ENCODE results near the gene TRAPPC6A.

The TRAPPC6A gene

DNA sequence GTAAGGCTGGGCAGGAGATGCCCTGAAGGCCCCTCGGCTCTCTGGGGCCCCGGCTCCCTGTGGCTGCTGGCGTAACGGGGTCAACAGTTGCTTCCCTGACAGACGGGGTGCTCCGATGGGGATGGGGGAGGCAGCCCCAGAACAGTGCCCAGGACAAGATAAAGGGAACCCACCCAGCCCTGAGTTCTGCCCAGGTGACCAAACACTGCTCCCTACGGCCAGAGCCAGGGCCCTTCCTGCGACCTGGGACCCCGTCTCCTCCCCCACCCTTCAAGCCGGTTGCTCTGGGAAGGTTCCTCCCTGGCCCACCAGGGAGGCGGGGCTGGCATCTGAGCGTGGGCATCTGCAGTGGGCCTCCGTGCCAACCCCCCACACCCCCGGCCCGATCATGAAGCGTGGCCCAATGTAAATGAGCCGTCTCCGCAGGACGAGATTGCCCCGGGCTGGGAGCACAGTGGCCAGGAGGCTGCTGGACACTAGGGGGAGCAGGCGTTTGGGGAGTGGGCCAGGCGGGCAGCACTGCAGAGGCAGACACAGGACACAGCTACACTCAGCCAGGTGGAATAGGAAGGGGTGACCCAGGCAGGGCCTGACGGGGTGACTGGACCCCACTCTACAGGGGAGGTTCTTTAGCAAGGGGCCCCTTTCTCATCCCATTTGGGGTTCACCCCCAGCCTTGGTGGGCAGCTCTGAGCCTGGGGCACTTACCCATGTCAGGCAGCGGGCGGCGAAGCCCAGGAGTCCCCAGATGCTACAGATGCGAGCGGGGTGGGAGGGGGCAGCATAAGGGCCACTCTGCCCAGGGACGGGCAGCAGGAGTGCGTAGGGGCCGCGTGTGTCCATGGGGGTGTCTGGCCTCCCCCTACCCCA, 16.1 kb downstream of the TRAPPC6A start:
- no peak for DNase-seq

DNA sequence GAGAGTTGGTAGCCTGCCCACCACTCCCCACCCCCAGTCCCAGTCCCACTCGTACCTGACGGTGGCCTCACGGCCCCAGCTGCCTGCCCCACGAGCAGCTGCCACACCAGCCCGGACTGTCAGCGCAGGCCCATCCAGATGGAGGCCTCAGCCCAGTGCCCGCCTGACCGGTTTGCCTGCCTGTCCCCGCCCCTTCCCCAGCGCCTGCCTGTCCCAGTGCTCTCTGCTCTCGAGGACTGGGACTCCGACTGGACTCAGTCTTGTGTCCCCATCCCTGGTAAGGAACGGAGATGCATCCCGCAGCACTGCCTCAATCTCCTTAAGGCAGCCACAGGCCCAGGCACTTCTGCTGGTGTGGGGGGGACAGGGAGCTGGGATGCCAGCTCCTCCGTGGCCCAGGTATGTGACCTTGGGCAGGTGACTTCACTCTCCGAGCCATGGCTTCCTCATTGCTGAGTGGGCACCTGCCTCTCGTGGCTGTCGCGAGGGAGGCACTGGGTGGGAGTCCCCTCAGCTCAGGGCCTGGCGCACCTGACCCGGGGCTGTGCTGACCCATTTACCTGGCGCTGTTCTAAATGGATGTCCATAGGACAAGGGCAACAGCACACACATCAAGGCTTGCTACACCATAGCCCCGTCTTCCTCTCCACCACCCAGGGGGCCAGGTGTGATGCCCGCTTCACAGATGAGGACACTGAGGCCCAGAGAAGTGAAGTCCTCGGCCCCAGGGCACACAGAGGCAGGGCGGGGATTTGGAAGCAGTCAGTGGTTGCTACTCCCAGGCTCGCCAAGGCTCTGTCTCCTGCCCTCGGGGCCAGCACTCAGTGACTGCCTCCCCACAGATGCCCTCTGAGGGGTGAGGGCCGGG, 16.9 kb downstream of the TRAPPC6A start, which contains the start of gene NKPD1:
Gene NKPD1 (minus strand): TSS at position 113 of the 868 bp plus-strand sequence. CDS start 832 bp downstream, outside the sequence.
- no peak for DNase-seq

DNA sequence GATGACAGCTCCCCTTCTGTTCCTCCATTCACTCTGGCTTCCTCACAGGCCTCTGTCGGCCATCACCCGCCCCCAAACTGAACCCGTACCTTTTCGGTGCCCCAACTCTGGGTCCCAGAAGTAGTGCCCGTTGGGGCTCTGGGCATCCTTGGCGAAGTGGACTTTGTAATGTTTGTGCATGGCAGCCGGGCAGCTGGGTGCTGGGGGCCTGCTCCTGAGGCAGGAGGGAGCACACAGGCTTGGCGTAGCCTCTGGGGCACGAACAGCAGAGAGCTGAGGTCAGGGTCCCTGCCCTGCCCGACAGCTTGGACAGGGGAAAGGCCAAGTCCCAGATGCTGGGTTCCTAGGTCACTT, 18.1 kb downstream of the TRAPPC6A start:
- no peak for DNase-seq

DNA sequence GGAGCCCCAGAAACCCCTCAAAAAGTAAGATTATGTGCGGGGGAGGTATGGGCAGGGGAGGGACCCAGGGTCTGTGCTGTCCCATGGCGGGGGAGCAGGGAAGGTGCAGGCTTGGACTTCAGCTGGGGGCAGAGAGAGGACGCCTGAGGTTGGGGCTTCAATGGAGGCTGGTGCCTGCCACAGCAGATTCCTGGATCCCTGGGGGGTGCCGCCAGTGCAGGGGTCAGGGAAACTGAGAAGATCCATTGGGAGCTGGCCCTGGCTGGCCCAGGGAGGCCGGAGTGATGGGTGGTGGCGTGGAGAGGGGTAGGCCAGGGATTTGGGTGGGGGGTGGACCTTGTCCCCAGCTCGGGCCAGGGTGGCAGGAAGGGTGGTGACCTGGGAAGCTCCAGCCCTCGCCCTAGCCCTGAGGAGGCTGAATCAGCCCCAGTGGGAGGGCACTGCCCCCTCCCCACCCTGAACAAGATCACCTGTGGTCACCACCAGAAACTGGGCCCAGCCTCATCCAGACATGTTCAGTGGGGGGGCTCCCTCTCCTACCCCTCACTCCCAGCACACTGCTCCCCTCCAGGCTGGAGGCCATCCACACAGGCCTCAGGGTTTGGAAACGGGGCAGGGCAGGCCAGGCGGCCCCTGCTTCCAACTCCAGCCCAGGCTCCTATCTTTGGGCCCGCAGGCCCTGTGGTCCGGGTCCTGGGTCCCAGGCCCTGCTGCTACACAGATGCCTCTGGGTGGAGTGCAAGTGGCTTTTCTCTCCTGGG, 18.6 kb downstream of the TRAPPC6A start:
- no peak for DNase-seq

DNA sequence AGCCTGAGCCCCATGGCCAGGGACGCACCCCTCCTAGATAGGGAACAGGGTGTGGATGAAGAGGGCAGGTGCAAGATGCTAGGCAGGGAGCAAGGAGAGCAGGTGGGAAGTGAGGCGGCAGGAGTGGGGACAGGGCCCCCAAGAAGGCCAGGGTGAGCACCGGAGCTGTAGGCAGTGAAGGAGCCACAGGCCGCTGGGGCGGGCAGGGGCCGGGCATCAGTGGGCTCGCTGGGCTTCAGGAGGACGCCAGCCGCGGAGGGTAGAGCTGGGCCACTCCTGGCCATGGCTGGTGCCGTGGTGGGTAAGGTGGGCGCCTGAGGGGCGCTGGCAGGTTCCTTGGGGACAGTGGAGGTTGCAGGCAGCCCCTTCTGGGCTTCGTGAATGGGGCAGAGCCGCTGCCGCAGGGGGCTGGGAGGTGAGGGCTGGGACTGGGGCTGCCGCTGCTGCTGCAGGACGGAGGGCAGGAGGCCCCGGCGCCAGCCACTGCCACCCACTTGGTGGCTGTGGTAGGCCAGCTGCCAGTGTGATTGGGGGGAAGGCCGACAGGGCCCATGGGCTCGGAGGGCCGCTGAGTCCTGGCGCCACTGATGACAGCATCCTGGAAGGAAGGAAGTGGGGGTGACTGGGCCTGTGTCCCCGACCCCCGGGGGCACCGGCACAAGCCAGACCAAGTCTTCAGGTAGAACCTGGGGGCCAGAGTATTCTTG, 19.4 kb downstream of the TRAPPC6A start:
- DNase-seq = no peak

DNA sequence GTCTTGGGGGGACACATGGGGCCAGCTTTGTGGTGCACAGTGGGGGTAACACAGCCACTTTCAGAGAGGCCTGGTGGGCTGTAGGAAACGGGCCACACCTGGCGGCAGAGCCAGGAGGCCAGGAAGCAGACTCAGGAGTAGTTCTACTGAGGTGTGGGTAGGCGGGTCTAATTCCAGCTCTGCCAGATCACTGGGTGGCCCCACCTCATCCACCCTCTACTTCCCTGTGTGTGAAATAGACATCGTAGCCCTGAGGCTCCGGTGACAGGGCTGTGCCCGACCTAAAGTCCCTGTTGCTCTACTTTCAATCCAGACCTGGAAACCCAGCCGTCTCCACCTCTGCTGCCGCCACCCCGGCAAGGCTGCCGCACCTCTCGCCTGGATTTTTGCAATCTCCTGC, 21.3 kb downstream of the TRAPPC6A start:
- DNase-seq = no peak

DNA sequence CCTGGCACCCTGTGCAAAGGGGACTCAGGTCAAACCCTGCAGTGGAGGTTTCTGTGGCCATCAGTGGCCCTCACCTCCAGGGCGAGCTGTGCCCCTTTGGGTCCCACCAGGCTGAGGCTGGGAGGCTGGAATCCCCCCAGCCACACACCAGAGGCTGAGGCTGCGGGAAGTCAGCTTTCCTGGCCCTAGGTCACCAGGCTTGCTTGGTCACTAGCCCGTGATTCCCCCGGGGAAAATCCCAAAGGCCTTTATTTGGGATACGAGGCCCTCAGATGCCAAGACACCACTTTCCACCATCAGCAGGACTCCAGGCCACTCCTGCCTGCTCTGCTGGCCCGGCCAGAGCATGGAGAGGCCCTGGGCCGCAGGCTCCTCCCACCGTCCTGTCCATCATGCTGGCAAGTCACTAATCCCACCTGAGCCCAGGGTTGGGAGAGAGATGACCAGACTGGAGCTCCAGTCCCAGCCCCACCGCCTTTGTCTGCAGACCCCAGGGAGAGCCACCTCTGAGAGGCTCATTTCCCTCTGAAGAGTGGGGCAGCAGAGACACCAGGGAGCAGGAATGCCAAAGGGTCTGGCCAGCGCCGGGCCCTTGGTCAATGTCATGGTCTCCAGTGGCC, 21.9 kb downstream of the TRAPPC6A start:
- no peak for DNase-seq

DNA sequence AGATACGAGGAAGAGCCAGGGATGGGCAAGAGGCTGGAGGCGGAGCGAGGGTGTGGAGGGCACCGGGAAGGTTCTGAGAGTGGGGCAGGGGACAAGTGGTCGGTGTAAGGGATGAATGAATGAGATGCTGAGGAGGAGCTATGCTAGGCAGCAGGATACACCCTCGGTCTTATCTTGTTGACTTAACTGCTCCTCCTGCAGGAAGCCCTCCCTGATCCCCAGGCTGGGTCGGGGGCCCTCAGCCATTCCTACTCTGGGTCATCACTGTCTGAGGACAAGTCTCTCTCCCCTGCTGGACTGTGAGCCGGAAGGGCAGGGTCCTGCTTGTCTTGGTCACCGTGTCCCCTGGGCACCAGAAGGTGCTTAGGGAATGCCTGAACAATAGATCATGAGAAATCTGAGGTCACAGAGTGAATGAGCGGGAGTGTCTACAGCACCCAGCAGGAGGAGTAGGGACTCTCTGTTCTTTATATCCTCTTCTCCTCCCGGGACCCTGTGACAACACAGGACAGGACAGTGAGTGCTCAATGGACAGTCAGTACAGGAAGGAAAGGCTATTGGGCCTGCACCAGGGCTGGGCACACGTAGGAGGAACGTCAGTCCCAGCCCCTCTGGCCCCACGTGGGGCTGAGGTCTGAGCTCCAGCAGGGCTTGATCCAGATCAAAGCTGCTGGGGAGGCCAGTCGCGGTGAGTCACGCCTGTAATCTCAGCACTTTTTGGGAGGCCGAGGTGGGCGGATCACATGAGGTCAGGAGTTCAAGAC, 23.8 kb downstream of the TRAPPC6A start:
- DNase-seq = no peak

DNA sequence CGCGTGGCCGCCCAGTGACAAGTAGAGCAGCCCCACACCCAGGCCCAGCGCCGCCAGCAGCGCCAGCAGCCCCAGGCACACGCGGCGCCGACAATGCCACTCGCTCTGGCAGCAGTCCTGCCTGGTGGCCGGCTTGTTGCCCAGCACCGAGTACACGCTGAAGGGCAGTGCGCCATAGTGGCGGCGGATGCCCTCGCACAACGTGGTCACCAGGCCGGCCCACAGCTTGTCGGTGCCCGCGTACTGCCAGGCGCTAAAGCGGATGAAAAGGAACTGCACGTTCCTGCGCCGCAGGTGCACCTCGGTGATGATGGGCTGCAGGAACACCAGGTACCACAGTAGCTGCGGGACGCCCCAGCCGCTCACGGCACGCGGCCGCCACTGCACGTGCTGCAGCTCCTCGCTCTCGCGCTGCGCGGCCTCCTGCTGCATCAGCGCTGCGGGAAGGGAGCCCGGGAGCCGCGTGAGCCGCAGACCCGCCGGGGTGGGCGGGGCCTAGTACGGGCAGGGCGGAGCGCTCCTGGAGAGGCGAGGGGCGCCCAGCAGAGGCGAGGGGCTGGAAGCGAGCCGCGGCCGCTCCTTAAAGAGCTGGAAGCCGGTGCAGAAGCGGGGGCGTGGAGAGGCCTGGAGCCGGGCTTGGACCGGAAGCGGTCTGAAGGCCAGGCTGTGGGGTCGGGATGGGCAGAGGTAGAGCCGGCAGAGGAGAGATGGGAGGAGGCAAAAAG, 24.5 kb downstream of the TRAPPC6A start:
- no peak for DNase-seq

DNA sequence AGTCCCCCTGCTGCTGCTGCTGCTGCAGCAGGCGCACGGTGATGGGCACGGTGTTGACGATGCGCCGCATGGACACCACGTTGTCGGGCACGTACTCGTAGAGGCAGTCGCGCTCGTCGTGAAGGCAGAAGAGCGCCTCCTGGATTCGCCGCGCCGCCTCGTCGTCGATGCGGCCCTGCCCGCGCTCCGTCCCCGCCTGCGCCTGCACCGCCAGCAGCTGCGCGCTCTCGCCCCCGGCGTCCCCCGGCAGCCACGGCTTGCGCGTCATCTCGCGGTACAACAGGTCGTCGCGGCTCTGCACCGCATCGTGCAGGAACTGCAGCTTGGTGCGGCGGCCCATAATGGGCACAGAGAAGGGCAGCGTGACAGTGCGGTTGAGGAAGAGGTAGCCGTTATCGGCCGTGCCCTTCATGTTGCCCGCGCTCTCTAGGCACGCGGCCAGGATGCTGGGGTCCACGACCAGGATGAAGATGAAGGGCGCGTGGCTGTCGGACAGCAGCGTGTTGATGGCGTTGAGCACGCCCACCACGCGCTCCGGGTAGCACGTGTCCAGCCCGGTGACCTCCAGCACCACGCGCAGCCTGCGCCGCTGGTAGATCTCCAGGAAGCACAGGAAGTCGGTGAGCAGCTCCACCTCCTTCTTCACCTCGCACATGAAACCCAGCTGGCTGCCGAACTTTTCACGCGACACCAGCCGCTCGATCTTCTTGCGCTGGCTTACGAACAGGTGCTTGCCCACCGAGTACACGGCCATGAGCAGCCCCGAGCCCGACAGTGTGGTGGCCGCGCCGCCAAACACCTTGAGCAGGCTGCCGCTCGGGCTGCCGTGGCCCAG, 25.3 kb downstream of the TRAPPC6A start:
- peak; percentile 16 for DNase-seq

DNA sequence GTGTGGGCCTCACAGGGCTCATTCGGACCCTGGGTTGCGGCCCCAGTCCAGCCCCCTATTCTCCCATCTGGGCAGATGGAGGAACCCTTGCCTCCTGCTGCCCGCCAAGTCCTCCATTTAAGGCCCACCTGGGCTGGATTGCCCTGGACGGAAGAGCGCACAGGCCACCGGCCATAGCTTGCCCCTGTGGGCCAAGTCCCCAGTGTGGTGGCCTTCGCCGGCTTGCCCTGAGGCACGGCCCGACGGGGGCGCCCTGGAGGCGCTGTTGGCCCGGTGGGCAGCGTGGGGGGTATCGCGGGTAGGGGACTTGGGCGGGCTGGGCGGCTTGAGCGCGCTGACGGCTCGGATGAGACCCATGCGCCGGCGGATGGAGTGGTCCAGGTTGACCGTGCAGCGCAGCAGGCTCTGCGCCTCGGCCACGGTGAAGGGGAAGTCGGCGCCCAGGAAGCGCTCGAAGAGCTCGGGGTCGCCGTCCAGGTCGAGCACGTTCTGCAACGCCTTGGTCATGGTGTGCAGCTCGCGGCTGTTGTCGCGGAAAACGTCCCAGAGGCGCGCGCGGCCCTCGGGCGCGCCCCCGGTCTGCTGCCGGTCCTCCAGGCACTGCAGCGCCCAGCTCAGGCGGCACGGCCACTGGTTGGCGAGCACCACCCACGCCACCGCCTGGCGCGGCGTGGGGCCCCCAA, 26.1 kb downstream of the TRAPPC6A start:
- no peak for DNase-seq

DNA sequence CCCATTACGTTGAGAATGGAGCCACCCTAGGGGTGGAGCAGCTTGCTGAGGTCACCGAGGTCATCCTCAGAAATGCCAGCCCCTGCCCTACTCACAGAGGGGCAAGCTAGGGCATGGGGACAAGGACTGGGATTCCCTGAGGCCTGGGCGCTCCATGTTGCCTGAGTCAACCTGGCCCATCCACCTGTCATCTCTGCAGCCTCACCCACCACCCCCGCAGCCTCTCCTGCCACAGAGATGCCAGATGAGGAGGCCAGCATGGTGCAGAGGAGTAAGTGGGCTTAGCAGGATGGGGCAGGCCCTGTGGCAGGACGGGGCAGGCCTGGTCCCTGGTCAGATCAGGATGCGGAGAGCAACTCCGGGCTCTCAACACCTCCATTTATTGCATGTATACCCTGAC, 26.7 kb downstream of the TRAPPC6A start:
- DNase-seq = no peak

DNA sequence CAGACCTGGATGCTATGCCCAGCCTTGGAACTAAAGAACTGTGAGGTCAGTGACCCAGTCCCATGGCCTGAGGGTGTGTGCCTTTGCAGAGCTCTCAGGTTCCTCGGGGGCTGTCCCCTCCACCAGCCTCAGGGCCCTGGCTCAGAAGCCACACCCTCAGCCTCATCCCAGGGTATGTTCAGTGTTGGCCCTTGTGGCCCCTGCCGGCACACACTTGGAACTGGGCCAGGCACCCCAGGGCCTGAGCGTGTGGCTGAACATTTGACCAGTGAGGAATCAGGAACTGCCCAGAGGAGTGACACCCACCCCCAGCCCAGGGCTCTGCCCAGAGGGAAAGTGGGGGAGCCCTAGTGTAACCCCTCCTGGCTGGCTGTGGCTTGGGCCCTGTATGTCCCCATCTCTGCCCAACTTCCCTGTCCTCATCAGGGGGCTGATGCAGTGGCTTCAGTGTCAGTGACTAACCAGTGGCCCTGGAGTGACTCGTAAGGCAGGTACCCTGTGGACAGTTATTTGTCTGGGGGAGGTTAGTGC, 27.2 kb downstream of the TRAPPC6A start:
- no peak for DNase-seq

DNA sequence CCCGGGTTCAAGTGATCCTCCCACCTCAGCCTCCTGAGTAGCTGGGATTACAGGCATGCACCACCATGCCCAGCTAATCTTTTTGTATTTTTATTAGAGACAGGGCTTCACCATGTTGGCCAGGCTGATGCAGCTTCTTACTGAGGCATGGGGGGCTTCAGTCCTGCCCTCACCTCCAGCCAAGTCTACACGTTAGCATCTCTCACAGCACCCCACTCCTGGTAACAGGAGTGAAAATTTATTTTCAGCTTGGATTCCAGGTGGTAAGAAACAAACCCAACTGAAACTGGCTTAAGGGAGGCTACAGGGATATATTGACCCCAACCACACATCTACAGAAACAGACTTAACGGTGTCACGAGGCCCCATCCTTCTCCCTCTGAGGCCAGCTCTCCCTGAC, 27.9 kb downstream of the TRAPPC6A start:
- no peak for DNase-seq

DNA sequence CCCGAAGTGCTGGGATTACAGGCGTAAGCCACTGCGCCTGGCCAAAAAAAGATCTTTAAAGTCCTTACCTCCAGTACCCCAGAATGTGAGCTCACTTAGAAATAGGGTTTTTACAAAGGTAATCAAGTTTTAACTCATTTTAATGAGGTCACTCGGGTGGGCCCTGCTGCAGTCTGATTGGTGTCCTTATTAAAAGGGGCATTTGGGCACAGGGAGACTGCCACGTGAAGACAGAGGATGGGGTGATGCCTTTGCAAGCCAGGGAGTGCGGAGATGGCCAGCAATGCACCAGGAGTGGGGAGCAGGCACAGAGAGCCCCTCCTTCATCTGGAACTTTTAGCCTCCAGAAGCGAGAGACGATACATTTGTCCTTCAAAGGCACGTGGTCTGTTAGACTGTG, 28.9 kb downstream of the TRAPPC6A start:
- no peak for DNase-seq

DNA sequence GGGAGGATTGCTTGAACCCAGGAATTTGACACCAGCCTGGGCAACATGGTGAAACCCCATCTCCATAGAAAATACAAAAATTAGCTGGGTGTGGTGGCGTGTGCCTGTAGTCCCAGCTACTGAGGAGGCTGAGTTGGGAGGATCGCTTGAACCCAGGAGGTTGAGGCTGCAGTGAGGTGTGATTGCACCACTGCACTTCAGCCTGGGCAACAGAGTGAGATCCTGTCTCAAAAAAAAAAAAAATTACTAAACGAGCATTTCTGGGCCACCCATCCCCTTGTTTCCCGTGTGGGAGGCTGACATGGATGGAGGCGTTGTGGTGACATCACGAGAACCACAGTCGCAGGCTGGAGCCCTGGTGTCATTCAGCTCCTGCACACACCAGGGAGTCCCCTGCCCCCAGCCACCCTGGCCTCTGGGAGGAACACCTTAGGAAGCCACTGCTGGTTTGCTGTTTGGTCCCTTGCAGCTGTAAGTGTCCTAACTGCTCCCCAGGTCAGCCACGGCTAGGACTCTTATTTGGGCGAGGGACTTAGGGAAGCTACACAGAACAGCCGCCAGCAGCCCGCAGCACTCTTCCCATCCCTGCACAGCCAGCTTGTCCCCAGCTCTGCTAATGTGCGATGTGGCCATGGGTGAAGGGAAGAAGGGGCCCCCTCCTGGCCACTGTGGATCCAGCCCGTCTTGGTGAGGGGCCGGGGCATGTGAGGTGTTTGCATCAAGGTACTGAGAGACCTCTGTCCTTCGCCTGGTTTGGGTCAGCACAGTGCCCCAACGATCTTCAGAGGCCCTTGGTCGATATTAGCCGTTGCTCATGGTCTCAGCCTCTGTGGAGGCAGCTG, 30.0 kb downstream of the TRAPPC6A start:
- DNase-seq = no peak

DNA sequence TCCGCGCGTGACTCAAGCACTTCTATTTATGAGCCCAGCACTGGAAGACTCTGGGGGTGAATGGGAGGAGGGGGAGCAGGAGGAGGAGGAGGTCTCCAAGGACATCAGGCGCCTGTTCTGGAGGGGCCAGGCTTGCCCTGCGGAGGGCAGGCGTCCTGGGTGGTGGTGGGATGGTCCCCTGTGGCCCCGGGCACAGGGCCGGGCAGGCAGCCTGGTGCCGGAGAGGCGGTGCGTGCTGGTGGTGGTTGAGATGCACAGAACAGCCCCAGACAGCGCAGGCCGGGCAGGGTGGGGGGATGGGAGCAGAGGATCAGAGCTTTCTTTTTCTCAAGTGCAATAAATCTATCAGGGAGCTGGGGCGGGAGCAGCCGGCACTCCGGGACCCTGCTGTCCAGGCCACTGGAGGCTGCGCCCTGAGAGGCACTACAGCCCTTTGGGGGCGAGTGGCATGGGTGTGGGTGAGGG, 31.3 kb downstream of the TRAPPC6A start:
- DNase-seq = no peak

DNA sequence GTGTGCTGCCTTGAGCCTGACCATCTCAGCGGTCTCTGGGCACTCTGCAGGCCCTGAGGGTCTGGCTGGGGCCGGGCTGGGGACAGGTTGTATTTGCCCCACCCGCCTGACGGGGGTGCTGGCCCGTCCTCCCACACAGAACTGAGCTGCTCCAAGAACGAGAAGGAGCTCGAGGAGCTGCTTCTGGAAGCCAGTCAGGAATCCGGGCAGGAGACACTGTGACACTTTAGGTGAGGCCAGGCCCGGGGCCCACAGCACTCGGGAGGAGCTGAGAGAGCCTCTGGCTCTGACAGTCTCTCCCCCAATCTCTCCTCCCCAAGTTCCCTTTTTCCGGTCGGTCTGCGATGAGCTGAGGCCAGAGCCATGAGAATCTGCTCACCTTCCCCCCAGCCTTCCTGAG, 31.8 kb downstream of the TRAPPC6A start:
- DNase-seq = no peak
